SK-N-SH treated with all-trans-retinoic acid at 6 μM for 48 hours (cell line): Measurements from ENCODE around the gene FAM240B.

ENCODE experiments used
- ATAC-seq: fragments of 200-7000 bp; cut with Tn5 transposase; 3 replicates; pipeline ENCODE4 v1.9.1; 2020; ENCODE audit warnings: mild to moderate bottlenecking, moderate library complexity
- ARNTL ChIP-seq: fragments of 450-650 bp; formaldehyde crosslinking; IDR thresholded peaks from 2 replicates; pipeline ENCODE4 v1.5.0; 2020; ENCODE audit warnings: low read depth, mild to moderate bottlenecking, moderate library complexity, borderline replicate concordance
- BACH2 ChIP-seq: fragments of 250-450 bp; sonication (Bioruptor Pico); IDR thresholded peaks from 2 replicates; pipeline ENCODE4 v1.9.0; 2021; ENCODE audit warnings: mild to moderate bottlenecking, borderline replicate concordance
- CREB5 ChIP-seq: fragments of 250-450 bp; sonication (Bioruptor Pico); IDR thresholded peaks from 2 replicates; pipeline ENCODE4 v1.5.1; 2020; ENCODE audit warnings: low read depth, mild to moderate bottlenecking, moderate library complexity
- CSDC2 ChIP-seq: fragments of 250-450 bp; sonication (Bioruptor Pico); IDR thresholded peaks from 2 replicates; pipeline ENCODE4 v1.5.0; 2020; ENCODE audit warnings: mild to moderate bottlenecking, moderate library complexity
- CSRNP3 ChIP-seq: fragments of 250-450 bp; sonication (Bioruptor Pico); IDR thresholded peaks from 2 replicates; pipeline ENCODE4 v1.5.1; 2021; ENCODE audit warnings: mild to moderate bottlenecking, moderate library complexity
- ESRRG ChIP-seq: fragments of 250-450 bp; sonication (Bioruptor Pico); IDR thresholded peaks from 2 replicates; pipeline ENCODE4 v1.6.1; 2021; ENCODE audit warnings: mild to moderate bottlenecking
- ISL1 ChIP-seq: fragments of 250-450 bp; sonication (Bioruptor Pico); IDR thresholded peaks from 2 replicates; pipeline ENCODE4 v2.1.2; 2022; ENCODE audit warnings: mild to moderate bottlenecking, moderate library complexity
- OSR1 ChIP-seq: fragments of 250-450 bp; sonication (Bioruptor Pico); IDR thresholded peaks from 2 replicates; pipeline ENCODE4 v1.8.0; 2022; ENCODE audit warnings: moderate library complexity, mild to moderate bottlenecking, inconsistent platforms
- PATZ1 ChIP-seq: fragments of 250-450 bp; sonication (Bioruptor Pico); IDR thresholded peaks from 2 replicates; pipeline ENCODE4 v1.8.0; 2020; ENCODE audit warnings: mild to moderate bottlenecking, moderate library complexity, borderline replicate concordance
- POU6F1 ChIP-seq: fragments of 250-450 bp; sonication (Bioruptor Pico); IDR thresholded peaks from 2 replicates; pipeline ENCODE4 v1.8.0; 2021; ENCODE audit warnings: low read depth, mild to moderate bottlenecking, moderate library complexity, borderline replicate concordance
- PPARA ChIP-seq: fragments of 250-450 bp; sonication (Bioruptor Pico); IDR thresholded peaks from 2 replicates; pipeline ENCODE4 v1.5.0; 2020; ENCODE audit warnings: mild to moderate bottlenecking, borderline replicate concordance
- SNAI2 ChIP-seq: fragments of 250-450 bp; sonication (Bioruptor Pico); IDR thresholded peaks from 2 replicates; pipeline ENCODE4 v1.5.0; 2020; ENCODE audit warnings: mild to moderate bottlenecking, moderate library complexity
- TSHZ2 ChIP-seq: fragments of 250-450 bp; sonication (Bioruptor Pico); IDR thresholded peaks from 2 replicates; pipeline ENCODE4 v1.5.0; 2020; ENCODE audit warnings: mild to moderate bottlenecking, moderate library complexity
- ZC3H10 ChIP-seq: fragments of 250-450 bp; sonication (Bioruptor Pico); IDR thresholded peaks from 2 replicates; pipeline ENCODE4 v1.5.1; 2021; ENCODE audit warnings: mild to moderate bottlenecking, moderate library complexity
- ZFP3 ChIP-seq: fragments of 250-450 bp; sonication (Bioruptor Pico); IDR thresholded peaks from 2 replicates; pipeline ENCODE4 v1.5.0; 2020; ENCODE audit warnings: mild to moderate bottlenecking, moderate library complexity
- ZFP30 ChIP-seq: fragments of 450-650 bp; formaldehyde crosslinking; IDR thresholded peaks from 2 replicates; pipeline ENCODE4 v1.5.0; 2022; ENCODE audit warnings: mild to moderate bottlenecking, moderate library complexity
- ZNF565 ChIP-seq: fragments of 450-650 bp; formaldehyde crosslinking; conservative IDR thresholded peaks from 2 replicates; pipeline ENCODE4 v1.5.0; 2020; ENCODE audit warnings: low read depth, mild to moderate bottlenecking, moderate library complexity
- ZNF70 ChIP-seq: fragments of 450-650 bp; formaldehyde crosslinking; IDR thresholded peaks from 2 replicates; pipeline ENCODE4 v1.5.0; 2020; ENCODE audit warnings: mild to moderate bottlenecking, moderate library complexity

The FAM240B gene

GRCh38 chr9:38694676-38695075 is 25.3 kb downstream of the FAM240B start (continued):
- TF ChIP-seq TSHZ2 (CRISPR knock-in tag) (no peak), BACH2 (CRISPR knock-in tag) (no peak)
- TF ChIP-seq, all 23 proteins: peak for 0

- TF ChIP-seq OSR1, result no peak
- TF ChIP-seq TSHZ2 (CRISPR knock-in tag), result no peak
- no peak for TF ChIP-seq ZNF565 (CRISPR knock-in tag)
- TF ChIP-seq ZC3H10 (CRISPR knock-in tag), result no peak
- no peak for TF ChIP-seq POU6F1 (CRISPR knock-in tag)
- ATAC-seq, result no peak
These were observed 27.2 kb downstream of the FAM240B start for GRCh38 chr9:38692707-38693106.

- no peak for TF ChIP-seq PPARA (CRISPR knock-in tag)
- no peak for TF ChIP-seq CREB5 (CRISPR knock-in tag)
- no peak for TF ChIP-seq ESRRG (CRISPR knock-in tag)
- no peak for TF ChIP-seq ISL1
- no peak for TF ChIP-seq ARNTL
- TF ChIP-seq ZFP3 (CRISPR knock-in tag), result no peak
- no peak for ATAC-seq
These were observed 29.4 kb downstream of the FAM240B start for GRCh38 chr9:38690574-38690973.

GRCh38 chr9:38689678-38690077 is 30.3 kb downstream of the FAM240B start:
- ATAC-seq, result no peak; the same call in 2 of the 3 replicates
- TF ChIP-seq ARNTL (no peak), CSDC2 (CRISPR knock-in tag) (no peak), CSRNP3 (CRISPR knock-in tag) (no peak), ZNF70 (CRISPR knock-in tag) (no peak), CREB5 (CRISPR knock-in tag) (no peak), SNAI2 (CRISPR knock-in tag) (no peak), ZFP30 (CRISPR knock-in tag) (no peak), ISL1 (no peak), ZNF565 (CRISPR knock-in tag) (no peak), POU6F1 (CRISPR knock-in tag) (no peak), ZC3H10 (CRISPR knock-in tag) (no peak), PATZ1 (CRISPR knock-in tag) (no peak), BACH2 (CRISPR knock-in tag) (no peak), PPARA (CRISPR knock-in tag) (no peak), ESRRG (CRISPR knock-in tag) (no peak)
- TF ChIP-seq, all 23 proteins: peak for 0
